ENCODE measurements around the gene RPL37A. TPM values are rescaled to one million over a fixed set of nuclear protein-coding genes. Genes with fewer than 3 reads are reported as not detected.

Gene RPL37A
- total and polyA plus RNA-seq, 9 of the 15 experiments (the other 6 are each of a cell fraction or from before 2014, with no cell fraction given): 1,938 to 3,349 (median 2,436) TPM

- H3K4me1 ChIP-seq (replicated peaks in 1 of 2; ENCODE audit: control insufficient read depth in 2 of 2, insufficient read depth in 2 of 2, low read length in 2 of 2): no peaks in the 10 kb centered on the region
- BruUV-seq (replicated peaks): no TSS peak
- no peaks in the 10 kb centered on the region for H4K20me1 ChIP-seq (replicated peaks; ENCODE audit: control insufficient read depth, insufficient read depth, low read length)
- ChIA-PET CTCF (ENCODE audit: low intra/inter-chr PET ratio) (no interaction called here), POLR2A (no interaction called here)
- H3K9me3 ChIP-seq (replicated peaks; ENCODE audit: control insufficient read depth, insufficient read depth, low read depth, low read length): no peaks in the 10 kb centered on the region
- DNase-seq (ENCODE audit: extremely low read depth in 1 of 4, low spot score in 3 of 4) (no peak), ATAC-seq (no peak), FAIRE-seq (no peak)
- WGBS (ENCODE audit: insufficient coverage, low coverage, missing lambda C conversion rate): 69% methylated on average over 4 of the region's 5 CpGs
- no peak for TF ChIP-seq GABPA (tag; conservative IDR thresholded peaks at IDR 0.05; ENCODE audit: low read depth)
- no peak for TF ChIP-seq ZBTB12 (CRISPR knock-in tag; IDR thresholded peaks at IDR 0.05)
- TF ChIP-seq CBX2 (IDR thresholded peaks at IDR 0.05; ENCODE audit: insufficient read depth, low read length, poor library complexity, severe bottlenecking): no peak
- no peak for TF ChIP-seq ETS1 (conservative IDR thresholded peaks at IDR 0.05; ENCODE audit: control insufficient read depth, low read depth, low read length)
- no peak for TF ChIP-seq MXD1 (CRISPR knock-in tag; IDR thresholded peaks at IDR 0.05; ENCODE audit: borderline replicate concordance, poor library complexity, severe bottlenecking)
- no peak for TF ChIP-seq CREM (IDR thresholded peaks at IDR 0.05; ENCODE audit: low read depth)
- TF ChIP-seq ZKSCAN8 (CRISPR knock-in tag; IDR thresholded peaks at IDR 0.05): no peak
- TF ChIP-seq HMGN3 (IDR thresholded peaks at IDR 0.05; ENCODE audit: borderline replicate concordance, extremely low read depth, insufficient read length, low read depth, low read length): no peak
- TF ChIP-seq STAT5B (CRISPR knock-in tag; IDR thresholded peaks at IDR 0.05): no peak
- no peak for TF ChIP-seq BRCA1 (IDR thresholded peaks at IDR 0.05)
- TF ChIP-seq BRCA1 (CRISPR knock-in tag; IDR thresholded peaks at IDR 0.05): no peak
- in situ Hi-C loops (cut with MboI) (no loop called here), intact Hi-C loops (cut with micrococcal nuclease) (no loop called here)
- H3K9me1 ChIP-seq (ENCODE audit: control insufficient read depth, insufficient read depth, low read length): no peaks in the 10 kb centered on the region
- no peak overlapping the region for H3K4me3 ChIP-seq
- no peaks in the 10 kb centered on the region for H3K27me3 ChIP-seq (ENCODE audit: control insufficient read depth in 2 of 2, insufficient read depth in 2 of 2, low read length in 2 of 2)
- H2AFZ ChIP-seq (ENCODE audit: low read depth, low read length): no peak overlapping the region
- no peaks in the 10 kb centered on the region for H3K79me2 ChIP-seq (ENCODE audit: control insufficient read depth, insufficient read depth, low read length)
- H3K27ac ChIP-seq (ENCODE audit: extremely low read depth, low read depth, low read length): no peak overlapping the region
- H3K36me3 ChIP-seq (ENCODE audit: control insufficient read depth, insufficient read depth, low read length): peaks cover 9% of the 10 kb centered on the region; the same call in 1 of the 3 replicates
- H3K4me2 ChIP-seq (ENCODE audit: insufficient read depth, low read length): no peak overlapping the region
- H3K9ac ChIP-seq (ENCODE audit: insufficient read depth in 1 of 2, low read depth in 2 of 2, low read length in 2 of 2): no peak overlapping the region
Measured at GRCh38 chr2:216465579-216466195, 33.0 kb upstream of the RPL37A start.
